Measurements from ENCODE around the gene LRRC4C.

LRRC4C gene

DNA sequence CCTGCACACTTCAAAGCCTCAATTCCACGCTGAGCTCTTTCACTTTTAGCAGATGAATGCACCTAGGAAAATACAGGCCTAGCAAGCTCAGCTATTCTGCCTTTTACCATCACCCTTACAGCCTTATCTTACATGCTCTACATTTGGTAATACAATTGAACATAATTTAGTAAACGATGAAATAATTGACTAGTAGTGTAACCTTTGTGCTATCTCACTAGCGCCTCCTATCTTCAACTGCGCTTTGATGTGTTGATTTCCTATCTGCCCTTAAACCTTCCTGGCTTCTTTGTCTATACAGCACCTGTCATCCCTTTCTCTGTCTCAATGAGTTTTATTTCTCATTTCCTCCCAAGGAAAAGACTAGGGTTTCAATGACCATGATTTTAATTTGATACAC, 149.7 kb downstream of the LRRC4C start:
- no peaks in the 10 kb centered on the region for H3K27me3 ChIP-seq (ENCODE audit: insufficient read depth, poor library complexity, severe bottlenecking)
- H3K4me1 ChIP-seq (ENCODE audit: insufficient read depth, poor library complexity, severe bottlenecking): no peaks in the 10 kb centered on the region
- H3K9me3 ChIP-seq (ENCODE audit: severe bottlenecking): no peaks in the 10 kb centered on the region
- H3K27ac ChIP-seq (ENCODE audit: poor library complexity, severe bottlenecking): no peak overlapping the region
- no peak for DNase-seq (ENCODE audit: low spot score)
- no peak overlapping the region for H3K4me3 ChIP-seq (ENCODE audit: severe bottlenecking)
- TF ChIP-seq, protein P1, sequence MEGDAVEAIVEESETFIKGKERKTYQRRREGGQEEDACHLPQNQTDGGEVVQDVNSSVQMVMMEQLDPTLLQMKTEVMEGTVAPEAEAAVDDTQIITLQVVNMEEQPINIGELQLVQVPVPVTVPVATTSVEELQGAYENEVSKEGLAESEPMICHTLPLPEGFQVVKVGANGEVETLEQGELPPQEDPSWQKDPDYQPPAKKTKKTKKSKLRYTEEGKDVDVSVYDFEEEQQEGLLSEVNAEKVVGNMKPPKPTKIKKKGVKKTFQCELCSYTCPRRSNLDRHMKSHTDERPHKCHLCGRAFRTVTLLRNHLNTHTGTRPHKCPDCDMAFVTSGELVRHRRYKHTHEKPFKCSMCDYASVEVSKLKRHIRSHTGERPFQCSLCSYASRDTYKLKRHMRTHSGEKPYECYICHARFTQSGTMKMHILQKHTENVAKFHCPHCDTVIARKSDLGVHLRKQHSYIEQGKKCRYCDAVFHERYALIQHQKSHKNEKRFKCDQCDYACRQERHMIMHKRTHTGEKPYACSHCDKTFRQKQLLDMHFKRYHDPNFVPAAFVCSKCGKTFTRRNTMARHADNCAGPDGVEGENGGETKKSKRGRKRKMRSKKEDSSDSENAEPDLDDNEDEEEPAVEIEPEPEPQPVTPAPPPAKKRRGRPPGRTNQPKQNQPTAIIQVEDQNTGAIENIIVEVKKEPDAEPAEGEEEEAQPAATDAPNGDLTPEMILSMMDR (IDR thresholded peaks at IDR 0.05; ENCODE audit: poor library complexity, severe bottlenecking): no peak
- no peaks in the 10 kb centered on the region for H3K36me3 ChIP-seq (ENCODE audit: low read depth)
- ATAC-seq (ENCODE audit: low read depth): no peak

DNA sequence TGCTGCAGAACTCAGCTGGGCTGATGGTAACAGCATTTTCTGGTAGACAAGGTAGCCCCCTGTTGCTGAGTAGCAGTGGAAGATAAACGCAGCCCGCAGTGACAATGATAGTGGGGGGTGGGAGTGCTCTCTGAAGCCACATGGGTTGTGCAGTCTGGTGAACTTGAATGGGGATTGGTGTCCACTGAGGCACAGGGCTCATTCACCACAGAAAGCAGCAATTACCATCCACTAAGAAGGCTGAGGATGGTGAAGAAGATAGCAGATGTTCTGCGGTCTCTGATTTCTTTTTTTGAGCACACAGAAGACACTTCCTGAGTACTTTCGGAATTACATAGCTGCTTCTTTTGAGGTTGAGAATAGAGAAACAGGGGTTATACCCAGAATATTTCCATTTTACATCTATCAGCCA, 150.3 kb downstream of the LRRC4C start:
- DNase-seq (ENCODE audit: low spot score): no peak
- TF ChIP-seq, protein P1 (IDR thresholded peaks at IDR 0.05; ENCODE audit: poor library complexity, severe bottlenecking): no peak
- no peaks in the 10 kb centered on the region for H3K4me1 ChIP-seq (ENCODE audit: insufficient read depth, poor library complexity, severe bottlenecking)
- no peak overlapping the region for H3K27ac ChIP-seq (ENCODE audit: poor library complexity, severe bottlenecking)
- H3K9me3 ChIP-seq (ENCODE audit: severe bottlenecking): no peaks in the 10 kb centered on the region
- H3K27me3 ChIP-seq (ENCODE audit: insufficient read depth, poor library complexity, severe bottlenecking): no peaks in the 10 kb centered on the region
- no peak overlapping the region for H3K4me3 ChIP-seq (ENCODE audit: severe bottlenecking)
- ATAC-seq (ENCODE audit: low read depth): no peak
- H3K36me3 ChIP-seq (ENCODE audit: low read depth): no peaks in the 10 kb centered on the region

DNA sequence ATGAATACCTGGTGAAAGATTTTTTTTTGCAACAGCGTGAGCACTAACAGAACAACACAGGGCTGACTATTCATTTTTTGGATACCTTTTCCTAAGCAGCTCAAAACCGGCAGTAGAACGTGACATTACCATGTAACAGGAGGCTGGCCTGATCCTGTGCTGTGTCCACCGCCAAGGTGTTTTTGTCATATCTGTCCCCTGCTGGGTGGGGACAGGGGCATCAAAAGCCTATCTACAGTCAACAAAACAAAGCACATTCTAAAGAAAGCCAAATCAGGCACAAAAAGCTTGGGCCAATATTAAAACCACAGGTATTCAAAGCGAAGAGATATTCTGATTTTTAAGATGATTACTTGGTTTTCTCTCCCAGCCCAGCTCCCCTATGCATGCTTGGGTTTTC, 151.2 kb downstream of the LRRC4C start:
- Histone ChIP-seq H3K27me3 (ENCODE audit: insufficient read depth, poor library complexity, severe bottlenecking) (no peaks in the 10 kb centered on the region), H3K4me1 (ENCODE audit: insufficient read depth, poor library complexity, severe bottlenecking) (no peaks in the 10 kb centered on the region), H3K4me3 (ENCODE audit: severe bottlenecking) (no peak overlapping the region), H3K9me3 (ENCODE audit: severe bottlenecking) (no peaks in the 10 kb centered on the region), H3K36me3 (ENCODE audit: low read depth) (no peaks in the 10 kb centered on the region), H3K27ac (ENCODE audit: poor library complexity, severe bottlenecking) (no peak overlapping the region)
- no peak for DNase-seq (ENCODE audit: low spot score)
- TF ChIP-seq, protein P1 (IDR thresholded peaks at IDR 0.05; ENCODE audit: poor library complexity, severe bottlenecking): no peak
- ATAC-seq (ENCODE audit: low read depth): no peak

DNA sequence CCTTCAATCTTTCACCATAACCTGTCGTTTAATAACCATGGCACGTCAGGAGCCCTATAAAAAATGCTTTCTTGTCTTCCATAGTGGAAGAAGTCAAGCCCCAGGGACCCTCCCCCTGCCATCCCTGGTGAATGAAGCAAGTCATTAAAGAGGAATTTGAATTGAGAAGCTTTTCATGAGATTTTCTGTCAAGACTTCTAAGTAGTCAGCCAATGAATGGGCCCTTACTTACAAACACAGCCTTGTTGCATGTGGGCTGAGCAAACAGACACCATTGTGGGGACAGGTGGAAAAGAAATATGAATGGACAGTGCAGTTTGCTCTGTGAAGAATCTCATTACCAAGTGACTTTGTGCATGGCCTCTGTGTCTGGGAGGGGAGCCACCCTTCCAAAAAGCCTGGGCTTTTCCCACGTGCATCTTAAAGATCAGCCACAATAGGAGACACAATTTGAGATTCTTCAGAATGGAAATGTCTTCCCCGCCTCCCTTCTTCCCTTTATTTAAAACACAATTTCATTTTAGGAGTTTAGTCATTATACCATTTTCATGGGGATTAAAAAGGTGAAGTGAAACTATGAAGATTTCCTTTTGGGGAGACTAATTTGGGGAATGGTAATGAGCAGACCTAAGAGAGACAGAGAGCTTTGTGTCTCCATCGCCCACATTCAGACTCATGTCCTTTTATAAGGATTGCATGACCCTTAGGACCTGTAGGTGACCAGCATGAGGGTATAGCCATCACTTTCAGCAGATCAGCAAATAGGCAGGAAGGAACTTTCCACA, 152.0 kb downstream of the LRRC4C start:
- Histone ChIP-seq H3K9me3 (ENCODE audit: severe bottlenecking) (no peaks in the 10 kb centered on the region), H3K36me3 (ENCODE audit: low read depth) (no peaks in the 10 kb centered on the region), H3K27ac (ENCODE audit: poor library complexity, severe bottlenecking) (no peak overlapping the region), H3K27me3 (ENCODE audit: insufficient read depth, poor library complexity, severe bottlenecking) (no peaks in the 10 kb centered on the region), H3K4me1 (ENCODE audit: insufficient read depth, poor library complexity, severe bottlenecking) (no peaks in the 10 kb centered on the region), H3K4me3 (ENCODE audit: severe bottlenecking) (no peak overlapping the region)
- TF ChIP-seq, protein P1 (IDR thresholded peaks at IDR 0.05; ENCODE audit: poor library complexity, severe bottlenecking): no peak
- ATAC-seq (ENCODE audit: low read depth) (no peak), DNase-seq (ENCODE audit: low spot score) (no peak)

DNA sequence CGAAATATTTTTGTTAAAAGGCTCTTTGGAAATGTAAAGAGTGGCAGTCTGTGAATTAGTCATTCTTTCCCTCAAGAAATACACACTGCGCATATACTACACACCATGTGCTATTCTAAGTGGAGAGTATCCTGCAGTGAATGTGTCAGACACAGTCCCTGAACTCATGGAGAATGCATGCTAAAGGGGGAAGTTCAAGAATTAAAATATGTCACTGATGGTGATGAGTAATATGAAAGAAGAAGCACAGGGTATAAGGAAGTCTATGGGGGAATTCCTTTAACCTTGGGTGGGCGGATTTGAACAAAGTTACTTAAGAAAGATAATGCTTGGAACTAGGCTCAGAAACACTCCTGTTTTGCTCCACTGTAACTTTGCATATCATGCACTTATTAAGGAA, 153.0 kb downstream of the LRRC4C start:
- no peak overlapping the region for H3K27ac ChIP-seq (ENCODE audit: poor library complexity, severe bottlenecking)
- no peaks in the 10 kb centered on the region for H3K36me3 ChIP-seq (ENCODE audit: low read depth)
- ATAC-seq (ENCODE audit: low read depth) (no peak), DNase-seq (ENCODE audit: low spot score) (no peak)
- H3K4me3 ChIP-seq (ENCODE audit: severe bottlenecking): no peak overlapping the region
- no peaks in the 10 kb centered on the region for H3K4me1 ChIP-seq (ENCODE audit: insufficient read depth, poor library complexity, severe bottlenecking)
- H3K27me3 ChIP-seq (ENCODE audit: insufficient read depth, poor library complexity, severe bottlenecking): no peaks in the 10 kb centered on the region
- TF ChIP-seq, protein P1 (IDR thresholded peaks at IDR 0.05; ENCODE audit: poor library complexity, severe bottlenecking): no peak
- no peaks in the 10 kb centered on the region for H3K9me3 ChIP-seq (ENCODE audit: severe bottlenecking)
